K562 treated with DMSO at 1 percent for 12 hours (cell line): ENCODE data around the gene DNAH5. TPM values are rescaled to one million over a fixed set of nuclear protein-coding genes. Genes with fewer than 3 reads are reported as not detected.

Experiments used
- total RNA-seq: library from RNA; unstranded; fragments of 300-600 nt; gene quantifications from 2 replicates; pipeline ENCODE4 v1.2.3, GENCODE V29; 2022; ENCODE audit not compliant: insufficient read depth

The DNAH5 gene
- not detected in 2 replicates for total RNA-seq

GRCh38 chr5:13944560-13945199 lies at the start of gene DNAH5:
TSS of gene DNAH5 (minus strand) at chr5:13944688. CDS start at chr5:13944438, 250 bp downstream.

Other genes with a start within 250 kb of the DNAH5 start
- 1.5 TPM in 1 of 2 replicates, not detected in the other for gene TRIO, start 198.7 kb upstream of the DNAH5 start, total RNA-seq